ENCODE data around the gene SSBP2. TPM values are rescaled to one million over a fixed set of nuclear protein-coding genes. Genes with fewer than 3 reads are reported as not detected.
A peak's percentile ranks its signal among the peaks of the same experiment; 100 is the strongest.

The SSBP2 gene
- 10 to 100 TPM; 11.7 to 12.9 TPM for total RNA-seq

DNA sequence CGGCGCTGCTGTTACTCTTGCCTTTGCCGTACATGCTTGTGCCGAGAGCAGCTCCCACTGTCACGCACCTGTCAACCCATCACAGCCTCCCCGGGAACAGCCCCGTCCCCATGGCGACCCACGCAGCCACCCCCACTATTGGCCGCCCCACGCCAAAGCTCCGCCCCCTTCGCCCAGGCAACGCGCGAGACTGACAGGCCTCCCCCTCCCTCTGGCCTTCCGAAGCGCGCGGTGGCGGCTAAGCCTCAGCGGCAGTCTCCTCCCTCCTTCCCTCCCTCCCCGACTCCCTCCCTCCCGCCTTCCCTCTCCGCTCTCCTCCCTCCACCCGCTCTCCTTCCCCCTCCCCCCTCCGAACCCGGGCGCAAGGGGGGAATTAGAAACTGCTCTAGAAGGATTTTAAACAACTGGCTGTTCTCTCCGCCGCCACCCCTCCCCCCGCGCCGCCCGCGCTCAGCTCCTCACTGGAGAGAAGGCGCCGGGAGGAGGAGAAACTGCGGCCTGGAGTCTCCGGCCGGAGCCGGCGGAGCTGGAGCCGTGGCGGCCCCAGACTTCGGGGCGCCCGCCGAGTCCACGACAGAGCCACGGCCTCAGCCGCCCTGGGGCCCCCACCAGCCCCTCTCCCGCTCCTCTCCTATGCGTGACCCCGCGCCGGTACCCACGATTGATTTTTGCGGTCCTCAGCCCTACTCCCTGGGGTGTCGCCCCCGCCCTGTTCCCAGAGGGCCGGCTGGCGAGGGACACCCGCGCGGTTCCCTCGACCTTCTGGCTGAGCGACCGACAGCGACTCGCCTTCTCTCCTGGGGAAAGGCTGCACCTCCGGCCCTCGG lies at the start of gene SSBP2:
Gene SSBP2, minus strand, starts transcription at position 89 of the 827 bp plus-strand sequence. Its CDS starts 55 bp downstream, at position 34.
- Mint-ChIP-seq H3K9me3 (no peaks in the 10 kb centered on the region), H3K4me1 (ENCODE audit: low read depth) (peaks cover 26% of the 10 kb centered on the region), H3K27me3 (peaks cover 3% of the 10 kb centered on the region), H3K4me3 (peak within 1 kb of the TSS; percentile 87), H3K36me3 (ENCODE audit: low read depth) (no peaks in the 10 kb centered on the region), H3K27ac (peak within 1 kb of the TSS; percentile 85)
- no peak for TF ChIP-seq CTCF (IDR thresholded peaks at IDR 0.05)
- ATAC-seq (peak; percentile 93), DNase-seq (peak; percentile 95)
- ChIA-PET POLR2A (interaction anchor here (0.7 to 4.5 kb wide), 10 partner anchors 10 to 524 kb away, joined by 3 to 42 read pairs (median 4); no protein-coding TSS in a partner anchor), CTCF (interaction anchor here (0.7 to 2.5 kb wide), 7 partner anchors 11 to 414 kb away, joined by 3 to 25 read pairs (median 3); no protein-coding TSS in a partner anchor)
- intact Hi-C loops (cut with micrococcal nuclease): loop anchor here (1.0 kb wide), 1 partner anchor 100 kb away; no protein-coding TSS in a partner anchor

- intact Hi-C loops (cut with micrococcal nuclease): no loop called here
- no peak overlapping the region for H3K4me3 Mint-ChIP-seq
- no peaks in the 10 kb centered on the region for H3K9me3 Mint-ChIP-seq
- ChIA-PET CTCF (interaction anchor here (1.1 kb wide), 1 partner anchor 10 kb away, joined by 3 read pairs; no protein-coding TSS in a partner anchor), POLR2A (no interaction called here)
- ATAC-seq: no peak
- no peak for TF ChIP-seq CTCF (IDR thresholded peaks at IDR 0.05)
- no peaks in the 10 kb centered on the region for H3K27me3 Mint-ChIP-seq
- DNase-seq: no peak
- H3K36me3 Mint-ChIP-seq (ENCODE audit: low read depth): no peaks in the 10 kb centered on the region
- H3K27ac Mint-ChIP-seq: no peak overlapping the region
- H3K4me1 Mint-ChIP-seq (ENCODE audit: low read depth): no peaks in the 10 kb centered on the region
These were observed 44.8 kb upstream of the SSBP2 start for GRCh38 chr5:81795666-81796065.

- ChIA-PET POLR2A (interaction anchor here (0.6 to 1.1 kb wide), 2 partner anchors 9 to 15 kb away, joined by 3 read pairs; no protein-coding TSS in a partner anchor), CTCF (no interaction called here)
- no peak overlapping the region for H3K27ac Mint-ChIP-seq
- DNase-seq: no peak
- no peaks in the 10 kb centered on the region for H3K9me3 Mint-ChIP-seq
- no peaks in the 10 kb centered on the region for H3K4me1 Mint-ChIP-seq (ENCODE audit: low read depth)
- no peak overlapping the region for H3K4me3 Mint-ChIP-seq
- TF ChIP-seq CTCF (IDR thresholded peaks at IDR 0.05): no peak
- H3K36me3 Mint-ChIP-seq (ENCODE audit: low read depth): no peaks in the 10 kb centered on the region
- intact Hi-C loops (cut with micrococcal nuclease): no loop called here
- no peaks in the 10 kb centered on the region for H3K27me3 Mint-ChIP-seq
- no peak for ATAC-seq
These were observed 43.3 kb upstream of the SSBP2 start for GRCh38 chr5:81794226-81794625.

GRCh38 chr5:81790336-81790735 lies 39.4 kb upstream of the SSBP2 start:
- Mint-ChIP-seq H3K27me3 (no peaks in the 10 kb centered on the region), H3K9me3 (no peaks in the 10 kb centered on the region), H3K4me3 (no peak overlapping the region), H3K36me3 (ENCODE audit: low read depth) (no peaks in the 10 kb centered on the region), H3K4me1 (ENCODE audit: low read depth) (peaks cover 11% of the 10 kb centered on the region), H3K27ac (no peak overlapping the region)
- ATAC-seq: no peak
- ChIA-PET CTCF (no interaction called here), POLR2A (no interaction called here)
- DNase-seq: no peak
- intact Hi-C loops (cut with micrococcal nuclease): no loop called here
- TF ChIP-seq CTCF (IDR thresholded peaks at IDR 0.05): no peak

DNA sequence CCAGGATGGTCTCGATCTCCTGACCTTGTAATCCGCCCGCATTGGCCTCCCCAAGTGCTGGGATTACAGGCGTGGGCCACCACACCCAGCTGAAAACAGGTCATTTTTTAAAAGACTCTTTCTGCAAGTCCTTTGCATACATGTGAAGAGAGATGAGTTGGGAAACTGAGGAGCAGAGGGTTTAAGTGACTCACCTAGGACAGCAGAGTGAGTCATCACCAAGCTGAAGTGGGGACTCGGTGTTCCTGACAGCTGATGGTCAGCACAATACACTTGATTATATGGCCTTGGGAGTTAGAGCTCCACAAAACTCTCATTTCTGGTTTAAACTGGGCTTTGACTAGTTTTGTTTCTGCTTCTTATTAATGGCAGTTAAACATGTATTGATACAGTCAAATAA lies 38.1 kb upstream of the SSBP2 start:
- CTCF ChIA-PET: interaction anchor here (1.0 kb wide), 2 partner anchors 12 to 264 kb away, joined by 3 to 4 read pairs; no protein-coding TSS in a partner anchor
- Mint-ChIP-seq H3K4me1 (ENCODE audit: low read depth) (peaks cover 11% of the 10 kb centered on the region), H3K27ac (no peak overlapping the region), H3K9me3 (no peaks in the 10 kb centered on the region), H3K36me3 (ENCODE audit: low read depth) (no peaks in the 10 kb centered on the region), H3K4me3 (no peak overlapping the region), H3K27me3 (no peaks in the 10 kb centered on the region)
- TF ChIP-seq CTCF (IDR thresholded peaks at IDR 0.05): no peak
- POLR2A ChIA-PET: no interaction called here
- intact Hi-C loops (cut with micrococcal nuclease): no loop called here
- DNase-seq: no peak
- ATAC-seq: no peak
